Testis (tissue), 2 donors: Measurements from ENCODE around the gene PCSK5.

Source experiments
- CTCF ChIP-seq, 3 experiments: fragments of 450-650 bp in 2 of 3; fragments of 200-600 bp in 1 of 3; sonication (generic) in 1 of 3; IDR thresholded peaks; one replicate each; pipeline ENCODE4 v1.5.1; 2016 to 2019; ENCODE audit warnings: antibody characterized with exemption in 3 of 3, mild to moderate bottlenecking in 2 of 3, moderate library complexity in 1 of 3
- POLR2A ChIP-seq: fragments of 450-650 bp; IDR thresholded peaks from one replicate; pipeline ENCODE4 v1.6.1; 2017; ENCODE audit warnings: antibody characterized with exemption, mild to moderate bottlenecking, moderate library complexity

- TF ChIP-seq CTCF (IDR thresholded peaks at IDR 0.05) (no peak), POLR2A (no peak)
Observed at GRCh38 chr9:76114144-76114543, 223.7 kb downstream of the PCSK5 start.
